Astrocyte of the cerebellum (primary cell): ENCODE measurements around the gene CBLB.

Source experiments
- DNase-seq: peaks from one replicate; pipeline ENCODE4 v3.0.0-alpha.2; 2011; ENCODE audit warnings: low read depth
- H3K4me3 ChIP-seq: 2 replicates; pipeline ENCODE4 v1.5.1; 2011; ENCODE audit warnings: mild to moderate bottlenecking, low read depth, low read length, moderate library complexity
- in situ Hi-C: cut with HindIII; loops from 2 replicates; pipeline ENCODE4 v1.10.0; 2017; ENCODE audit warnings: low sequenced_read_pairs
- TF ChIP-seq, protein P1 (sequence below): IDR thresholded peaks from 2 replicates; pipeline ENCODE4 v1.5.1; 2012; ENCODE audit warnings: low read length, low read depth, moderate library complexity, mild to moderate bottlenecking; ENCODE audit errors: missing control alignments

CBLB gene

DNA sequence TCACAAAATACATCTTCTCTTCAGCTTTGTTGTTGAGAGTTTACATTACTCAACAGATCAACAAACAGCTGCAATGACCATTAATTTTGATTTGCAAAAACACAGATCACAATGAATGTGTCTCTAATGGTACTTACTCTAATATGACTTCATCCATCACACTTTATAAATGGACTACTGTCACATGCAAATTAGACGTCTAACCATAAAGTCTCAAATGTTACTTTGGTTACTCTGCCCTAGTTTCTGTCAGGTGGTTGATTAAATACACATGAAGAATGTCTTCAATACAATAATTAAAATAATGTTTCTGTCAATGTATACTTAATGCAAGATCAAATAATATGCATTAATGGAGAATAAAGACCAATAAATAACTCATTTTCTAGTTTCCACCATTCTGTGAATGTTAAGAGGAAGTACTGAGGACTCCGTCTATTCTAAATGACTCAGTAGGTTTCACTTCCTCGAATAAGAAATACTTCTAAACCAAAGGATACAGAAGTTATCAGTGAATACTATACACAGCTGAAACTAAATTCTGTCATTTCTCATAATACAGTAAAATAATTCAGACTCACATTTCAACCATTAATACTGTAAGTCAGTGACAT is 145.8 kb downstream of the CBLB start:
- no peak for DNase-seq
- in situ Hi-C loops, result no loop called here
- TF ChIP-seq, protein P1, sequence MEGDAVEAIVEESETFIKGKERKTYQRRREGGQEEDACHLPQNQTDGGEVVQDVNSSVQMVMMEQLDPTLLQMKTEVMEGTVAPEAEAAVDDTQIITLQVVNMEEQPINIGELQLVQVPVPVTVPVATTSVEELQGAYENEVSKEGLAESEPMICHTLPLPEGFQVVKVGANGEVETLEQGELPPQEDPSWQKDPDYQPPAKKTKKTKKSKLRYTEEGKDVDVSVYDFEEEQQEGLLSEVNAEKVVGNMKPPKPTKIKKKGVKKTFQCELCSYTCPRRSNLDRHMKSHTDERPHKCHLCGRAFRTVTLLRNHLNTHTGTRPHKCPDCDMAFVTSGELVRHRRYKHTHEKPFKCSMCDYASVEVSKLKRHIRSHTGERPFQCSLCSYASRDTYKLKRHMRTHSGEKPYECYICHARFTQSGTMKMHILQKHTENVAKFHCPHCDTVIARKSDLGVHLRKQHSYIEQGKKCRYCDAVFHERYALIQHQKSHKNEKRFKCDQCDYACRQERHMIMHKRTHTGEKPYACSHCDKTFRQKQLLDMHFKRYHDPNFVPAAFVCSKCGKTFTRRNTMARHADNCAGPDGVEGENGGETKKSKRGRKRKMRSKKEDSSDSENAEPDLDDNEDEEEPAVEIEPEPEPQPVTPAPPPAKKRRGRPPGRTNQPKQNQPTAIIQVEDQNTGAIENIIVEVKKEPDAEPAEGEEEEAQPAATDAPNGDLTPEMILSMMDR, result no peak
- no peak overlapping the region for H3K4me3 ChIP-seq

DNA sequence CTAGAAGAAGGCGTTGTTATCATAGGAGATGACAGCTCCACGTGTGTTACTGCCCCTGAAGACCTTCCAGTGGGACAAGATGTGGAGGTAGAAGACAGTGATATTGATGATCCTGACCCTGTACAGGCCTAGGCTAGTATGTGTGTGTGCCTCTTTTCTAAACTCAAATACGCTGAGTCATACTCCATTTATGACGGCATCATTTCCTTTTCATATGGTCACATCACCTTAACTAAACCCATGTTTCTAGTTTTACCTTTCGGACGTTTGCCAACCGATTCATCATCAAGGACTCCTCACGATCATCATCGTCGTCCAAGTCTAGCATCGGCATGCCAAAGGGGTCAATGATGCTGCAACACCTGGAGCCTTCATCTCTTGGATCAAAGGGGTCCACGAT is 149.0 kb downstream of the CBLB start:
- no peak for DNase-seq
- no peak overlapping the region for H3K4me3 ChIP-seq
- in situ Hi-C loops, result no loop called here
- TF ChIP-seq, protein P1, result no peak

DNA sequence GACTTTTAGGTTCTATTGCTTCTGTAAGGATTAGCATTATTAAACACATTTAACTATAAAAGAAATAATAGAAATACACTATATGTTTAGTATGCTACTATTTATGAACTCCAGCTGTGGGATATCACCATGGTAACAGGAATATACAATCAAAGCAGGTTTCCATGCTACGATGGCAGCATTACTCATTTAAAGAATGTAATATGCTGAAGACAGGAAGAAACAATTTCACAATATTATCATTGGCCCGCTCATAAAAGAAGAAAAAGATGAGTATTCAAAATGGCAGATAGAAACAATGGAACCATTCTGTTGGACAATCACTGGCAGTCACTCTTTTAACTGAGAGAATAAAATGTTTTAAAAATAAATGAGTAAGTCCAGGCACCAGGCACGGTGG is 153.4 kb downstream of the CBLB start:
- TF ChIP-seq, protein P1, result no peak
- no peak overlapping the region for H3K4me3 ChIP-seq
- DNase-seq, result peak; percentile 51
- in situ Hi-C loops, result no loop called here

DNA sequence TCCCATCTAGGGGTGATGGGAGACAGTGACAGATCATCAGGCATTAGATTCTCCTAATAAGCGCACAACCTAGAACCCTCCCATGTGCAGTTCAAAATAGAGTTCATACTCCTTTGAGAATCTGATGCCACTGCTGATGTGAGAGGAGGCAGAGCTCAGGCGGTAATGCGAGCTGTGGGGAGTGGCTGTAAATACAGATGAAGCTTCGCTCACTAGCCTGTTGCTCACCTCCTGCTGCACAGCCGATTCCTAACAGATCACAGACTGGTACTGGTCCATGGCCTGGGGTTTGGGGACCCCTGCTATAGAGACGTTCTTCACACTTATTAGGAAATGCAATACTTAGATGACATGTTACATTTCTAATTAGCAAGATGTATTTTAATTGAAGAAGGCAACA is 154.4 kb downstream of the CBLB start:
- TF ChIP-seq, protein P1, result no peak
- H3K4me3 ChIP-seq, result no peak overlapping the region
- in situ Hi-C loops, result no loop called here
- DNase-seq, result no peak

DNA sequence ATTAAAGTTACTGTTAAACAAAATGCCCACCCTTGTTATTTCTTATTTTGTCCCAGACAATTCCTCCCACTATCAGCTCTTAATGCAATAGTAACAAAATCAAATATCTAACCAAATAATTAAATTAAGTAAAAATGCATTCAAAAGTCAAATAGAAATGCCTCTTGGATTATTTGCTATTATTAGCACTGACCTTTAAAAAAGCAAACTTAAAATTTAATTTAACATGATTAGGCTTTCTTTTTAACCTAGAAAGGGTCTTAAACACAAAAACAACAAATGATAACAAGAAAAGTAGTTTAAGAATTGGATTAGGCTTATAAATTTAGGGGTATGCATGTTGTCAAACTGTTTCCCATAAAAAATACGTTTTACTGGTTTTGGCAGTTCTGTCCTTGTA is 159.8 kb downstream of the CBLB start:
- TF ChIP-seq, protein P1, result no peak
- DNase-seq, result no peak
- in situ Hi-C loops, result no loop called here
- no peak overlapping the region for H3K4me3 ChIP-seq

DNA sequence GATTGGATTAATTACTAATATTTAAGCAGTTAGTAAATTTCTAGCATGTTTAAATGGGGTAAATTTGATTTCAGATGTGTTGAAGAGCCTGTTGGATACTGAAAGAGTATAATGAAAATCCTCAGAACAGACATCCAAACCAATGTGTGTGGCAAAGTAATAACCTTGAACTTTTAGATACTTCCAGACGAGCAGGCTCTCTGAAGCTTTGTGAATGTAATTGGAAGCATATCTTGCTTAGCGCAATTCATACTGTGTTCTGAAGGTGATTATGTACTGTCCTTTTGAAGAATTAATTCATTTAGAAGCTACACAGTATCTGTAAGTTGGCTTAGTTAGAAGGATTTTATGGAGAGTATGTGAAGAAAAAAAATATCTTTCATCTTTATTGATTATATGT is 161.8 kb downstream of the CBLB start:
- in situ Hi-C loops, result no loop called here
- H3K4me3 ChIP-seq, result no peak overlapping the region
- TF ChIP-seq, protein P1, result no peak
- DNase-seq, result no peak
